H1 (cell line): Measurements from ENCODE around the gene SPDYA. TPM values are rescaled to one million over a fixed set of nuclear protein-coding genes. Genes with fewer than 3 reads are reported as not detected.

Experiments used
- CTCF ChIA-PET: fragments of 300-600 bp; sonication (Branson Sonifier 250); formaldehyde crosslinking; loops from one replicate; lab custom pipeline; 2021; ENCODE audit not compliant: partially characterized antibody; lab: Charles Lee
- POLR2A ChIA-PET: fragments of 300-600 bp; sonication (Branson Sonifier 250); formaldehyde crosslinking; loops from one replicate; lab custom pipeline; 2021; ENCODE audit warnings: inconsistent platforms; ENCODE audit not compliant: partially characterized antibody; lab: Charles Lee
- DNase-seq, 2 experiments: peaks; one replicate each; pipeline versions ENCODE4 v3.0.0 to v3.0.0-alpha.2; 2010 to 2022; ENCODE audit warnings: low spot score in 2 of 2, low read depth in 1 of 2, mixed read lengths in 1 of 2
- FAIRE-seq: peaks from 2 replicates; lab custom pipeline; 2011; peaks lifted over from hg19 to GRCh38; lab: Jason Lieb, UNC
- H2AFZ ChIP-seq: 2 replicates; pipeline ENCODE4 v1.8.1; 2012; ENCODE audit warnings: low read length, inconsistent platforms
- H2AK5ac ChIP-seq: 2 replicates; pipeline ENCODE4 v1.6.1; 2013; ENCODE audit warnings: low read depth, low read length
- H2BK120ac ChIP-seq: replicated peaks from 2 replicates; pipeline ENCODE3; 2013; ENCODE audit warnings: low read depth, low read length, inconsistent platforms
- H2BK12ac ChIP-seq: 2 replicates; pipeline ENCODE4 v1.6.1; 2013; ENCODE audit warnings: low read depth, low read length
- H2BK15ac ChIP-seq: 2 replicates; pipeline ENCODE4 v1.6.1; 2013; ENCODE audit warnings: low read length
- H2BK20ac ChIP-seq: 2 replicates; pipeline ENCODE4 v1.6.1; 2013; ENCODE audit warnings: low read length
- H2BK5ac ChIP-seq: 2 replicates; pipeline ENCODE4 v1.6.1; 2013; ENCODE audit warnings: low read depth, low read length
- H3K14ac ChIP-seq: 2 replicates; pipeline ENCODE4 v1.6.1; 2013; ENCODE audit warnings: inconsistent platforms; ENCODE audit not compliant: insufficient read length
- H3K18ac ChIP-seq: 2 replicates; pipeline ENCODE4 v1.6.1; 2013; ENCODE audit warnings: low read length; ENCODE audit errors: extremely low read depth
- H3K23ac ChIP-seq: 2 replicates; pipeline ENCODE4 v1.6.1; 2013; ENCODE audit warnings: inconsistent platforms; ENCODE audit not compliant: insufficient read length
- H3K23me2 ChIP-seq: 2 replicates; pipeline ENCODE4 v1.6.1; 2013; ENCODE audit warnings: low read depth, low read length
- H3K27ac ChIP-seq: 2 replicates; pipeline ENCODE4 v1.6.1; 2011; ENCODE audit warnings: low read depth, low read length, inconsistent platforms
- H3K27me3 ChIP-seq, 4 experiments: replicated peaks in 1 of 4; 1 replicate in 1 of 4; 2 replicates in 3 of 4; pipeline versions ENCODE4 v1.6.1 to v1.8.1; 2011 to 2013; ENCODE audit warnings: low read length in 3 of 4, mild to moderate bottlenecking in 3 of 4, inconsistent platforms in 2 of 4, mixed read lengths in 2 of 4, moderate library complexity in 1 of 4; ENCODE audit not compliant: control insufficient read depth in 3 of 4, insufficient read depth in 3 of 4; ENCODE audit errors: extremely low read depth in 1 of 4
- H3K36me3 ChIP-seq, 4 experiments: 2 replicates each; pipeline versions ENCODE4 v1.6.1 to v1.8.1; 2011 to 2013; ENCODE audit warnings: mild to moderate bottlenecking in 4 of 4, low read length in 3 of 4, moderate library complexity in 2 of 4, control low read depth in 1 of 4, inconsistent platforms in 1 of 4; ENCODE audit not compliant: insufficient read depth in 4 of 4, control insufficient read depth in 2 of 4
- H3K4ac ChIP-seq: replicated peaks from 2 replicates; pipeline ENCODE3; 2013; ENCODE audit warnings: low read length, low read depth, mixed read lengths, inconsistent platforms; ENCODE audit not compliant: insufficient read length
- H3K4me1 ChIP-seq, 4 experiments: replicated peaks in 1 of 4; 1 replicate in 1 of 4; 2 replicates in 3 of 4; pipeline versions ENCODE4 v1.6.1 to v1.8.1; 2011 to 2013; ENCODE audit warnings: low read length in 3 of 4, inconsistent platforms in 2 of 4, mixed read lengths in 1 of 4; ENCODE audit not compliant: insufficient read depth in 4 of 4, control insufficient read depth in 3 of 4
- H3K4me2 ChIP-seq, 2 experiments: 2 replicates each; pipeline versions ENCODE4 v1.6.1 to v1.8.1; 2011 to 2013; ENCODE audit warnings: low read depth in 2 of 2, low read length in 2 of 2, control low read depth in 1 of 2, inconsistent platforms in 1 of 2, mild to moderate bottlenecking in 1 of 2; ENCODE audit not compliant: insufficient read depth in 1 of 2
- H3K4me3 ChIP-seq, 4 experiments: fragments of 200-600, 300-600 bp in 1 of 4; sonication (generic), shearing (Covaris generic), sonication (Bioruptor Twin) in 1 of 4; 2 replicates each; pipeline versions ENCODE4 v1.5.1 to v1.8.1; 2011 to 2016; ENCODE audit warnings: low read length in 4 of 4, low read depth in 3 of 4, control low read depth in 2 of 4, inconsistent platforms in 2 of 4, mild to moderate bottlenecking in 2 of 4, mixed read lengths in 1 of 4, moderate library complexity in 1 of 4; ENCODE audit not compliant: insufficient read depth in 2 of 4; ENCODE audit errors: extremely low read depth in 1 of 4
- H3K56ac ChIP-seq: replicated peaks from 2 replicates; pipeline ENCODE3; 2013; ENCODE audit warnings: low read depth, mild to moderate bottlenecking, mixed read lengths, low read length, inconsistent platforms; ENCODE audit not compliant: insufficient read length
- H3K79me1 ChIP-seq: 2 replicates; pipeline ENCODE4 v1.6.1; 2013; ENCODE audit warnings: low read depth, low read length, control low read depth
- H3K79me2 ChIP-seq, 2 experiments: 2 replicates each; pipeline versions ENCODE4 v1.6.1 to v1.8.1; 2012 to 2013; ENCODE audit warnings: low read length in 2 of 2, mild to moderate bottlenecking in 2 of 2, inconsistent platforms in 1 of 2; ENCODE audit not compliant: insufficient read depth in 2 of 2, control insufficient read depth in 1 of 2
- H3K9ac ChIP-seq, 4 experiments: replicated peaks in 1 of 4; 1 replicate in 1 of 4; 2 replicates in 3 of 4; pipeline versions ENCODE4 v1.6.1 to v1.8.1; 2011 to 2013; ENCODE audit warnings: low read depth in 3 of 4, low read length in 3 of 4, control low read depth in 2 of 4, mild to moderate bottlenecking in 2 of 4, moderate library complexity in 2 of 4, inconsistent platforms in 1 of 4; ENCODE audit errors: extremely low read depth in 1 of 4
- H3K9me3 ChIP-seq, 2 experiments: 2 replicates each; pipeline versions ENCODE4 v1.6.1 to v1.8.1; 2012 to 2013; ENCODE audit warnings: mild to moderate bottlenecking in 2 of 2, moderate library complexity in 2 of 2, control low read depth in 1 of 2, inconsistent platforms in 1 of 2, low read depth in 1 of 2, low read length in 1 of 2, mixed read lengths in 1 of 2; ENCODE audit not compliant: insufficient read depth in 2 of 2
- H4K20me1 ChIP-seq, 2 experiments: replicated peaks in 1 of 2; 2 replicates each; pipeline versions ENCODE3 to v1.8.1; 2011 to 2013; ENCODE audit warnings: inconsistent platforms in 2 of 2, low read length in 2 of 2, mild to moderate bottlenecking in 1 of 2; ENCODE audit not compliant: insufficient read depth in 2 of 2, control insufficient read depth in 1 of 2
- H4K5ac ChIP-seq: 2 replicates; pipeline ENCODE4 v1.6.1; 2013; ENCODE audit warnings: low read length, low read depth, mixed read lengths, inconsistent platforms; ENCODE audit not compliant: insufficient read length
- H4K8ac ChIP-seq: 2 replicates; pipeline ENCODE4 v1.8.0; 2013; ENCODE audit warnings: mild to moderate bottlenecking, moderate library complexity, low read length, inconsistent platforms; ENCODE audit not compliant: insufficient read depth; ENCODE audit errors: extremely low read depth
- H4K91ac ChIP-seq: replicated peaks from 2 replicates; pipeline ENCODE3; 2013; ENCODE audit warnings: low read length, mixed read lengths, inconsistent platforms; ENCODE audit not compliant: insufficient read length
- CEBPB ChIP-seq: IDR thresholded peaks from 2 replicates; pipeline ENCODE4 v1.6.1; 2012; ENCODE audit warnings: low read depth, low read length
- RXRA ChIP-seq: IDR thresholded peaks from 2 replicates; pipeline ENCODE4 v1.6.1; 2011; ENCODE audit warnings: low read depth, mild to moderate bottlenecking, low read length, moderate library complexity; ENCODE audit not compliant: insufficient read depth
- SRF ChIP-seq: IDR thresholded peaks from 2 replicates; pipeline ENCODE4 v1.6.1; 2011; ENCODE audit warnings: mild to moderate bottlenecking, low read depth, low read length, moderate library complexity
- TEAD4 ChIP-seq: IDR thresholded peaks from 2 replicates; pipeline ENCODE4 v1.6.1; 2012; ENCODE audit warnings: low read depth, low read length, inconsistent platforms, mixed read lengths
- WGBS, 2 experiments: shearing (Covaris generic) in 1 of 2; methylation state at CpG; one replicate each; pipeline versions ENCODE4 v1.1.6 to v1.1.7; 2013 to 2015; ENCODE audit warnings: low lambda C conversion rate in 2 of 2, mixed read lengths in 2 of 2, inconsistent platforms in 1 of 2, low coverage in 1 of 2, missing lambda C conversion rate in 1 of 2; ENCODE audit not compliant: insufficient replicate concordance in 2 of 2, insufficient coverage in 1 of 2, insufficient read length in 1 of 2; ENCODE audit errors: extremely low coverage in 1 of 2, missing lambda C conversion rate in 1 of 2; 5-methylcytosine and 5-hydroxymethylcytosine counted together
- polyA plus RNA-seq, 7 experiments: library from polyadenylated mRNA; depleted of rRNA in 3 of 7; stranded (reverse) in 5 of 7; unstranded in 2 of 7; fragments of >200 nt in 5 of 7; fragments of 200-250 nt in 2 of 7; gene quantifications; 1 replicate in 5 of 7; 2 replicates in 1 of 7; 4 replicates in 1 of 7; pipeline versions ENCODE4 v1.2.1 to v1.2.3, GENCODE V29; 2011 to 2013; ENCODE audit warnings: missing spikeins in 2 of 7, mixed read lengths in 2 of 7
- total RNA-seq: library from RNA; stranded (reverse); fragmentation: NEBNext Ultra II Directional; extraction: Animal tissue kit (Norgen Biotek cat#: 25700); gene quantifications from 2 replicates; pipeline ENCODE4 v1.2.1, GENCODE V29; 2021

SPDYA gene
- total and polyA plus RNA-seq, 2 of the 8 experiments (the other 6 are each of a cell fraction or from before 2014, with no cell fraction given), result 0.12 to 0.35 TPM

DNA sequence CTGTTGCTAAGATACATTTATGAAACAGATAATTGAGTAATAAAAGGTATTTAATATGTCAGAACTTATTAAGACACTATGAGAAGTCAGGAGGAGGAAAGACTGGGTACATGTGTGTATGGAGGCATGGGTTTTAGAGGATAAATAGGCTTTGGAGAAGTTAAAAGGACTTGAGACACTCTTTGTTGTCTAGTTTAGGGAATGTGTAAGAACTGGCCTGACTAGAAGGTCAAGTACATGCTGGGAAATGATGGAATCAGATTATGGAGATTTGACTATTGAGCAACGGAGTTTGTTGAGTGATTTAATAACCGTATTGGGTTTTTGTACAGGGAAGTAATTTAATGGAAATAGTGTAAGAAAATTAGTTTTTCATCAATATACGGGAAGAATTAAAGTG is 28.2 kb upstream of the SPDYA start:
- POLR2A ChIA-PET, result no interaction called here
- no peak overlapping the region for H2BK15ac ChIP-seq
- no peak overlapping the region for H3K56ac ChIP-seq
- H3K4me1 ChIP-seq, result no peaks in the 10 kb centered on the region
- no peaks in the 10 kb centered on the region for H3K79me1 ChIP-seq
- no peak overlapping the region for H3K27ac ChIP-seq
- H2BK12ac ChIP-seq, result no peak overlapping the region
- no peak overlapping the region for H3K4me3 ChIP-seq
- H3K18ac ChIP-seq, result no peak overlapping the region
- H2BK20ac ChIP-seq, result no peak overlapping the region
- no peak for TF ChIP-seq CEBPB
- no peak for TF ChIP-seq RXRA
- no peak for TF ChIP-seq SRF
- TF ChIP-seq TEAD4, result no peak
- no peak overlapping the region for H4K8ac ChIP-seq
- no peak for DNase-seq
- no peak overlapping the region for H2BK5ac ChIP-seq
- H2AFZ ChIP-seq, result no peak overlapping the region
- no peak overlapping the region for H2AK5ac ChIP-seq
- WGBS, 2 experiments, result 79 to 100% methylated on average over 1 to 3 of the region's 3 CpGs
- CTCF ChIA-PET, result no interaction called here
- no peak overlapping the region for H4K91ac ChIP-seq
- H3K36me3 ChIP-seq, result peaks cover 10 to 78% (median 37%) of the 10 kb centered on the region in 4 experiments
- H2BK120ac ChIP-seq, result no peak overlapping the region
- no peaks in the 10 kb centered on the region for H3K9me3 ChIP-seq
- H3K9ac ChIP-seq, result no peak overlapping the region
- no peak overlapping the region for H3K23ac ChIP-seq
- FAIRE-seq, result no peak
- H3K27me3 ChIP-seq, result no peaks in the 10 kb centered on the region
- peaks cover 0 to 4% of the 10 kb centered on the region in 2 experiments for H4K20me1 ChIP-seq
- no peak overlapping the region for H4K5ac ChIP-seq
- H3K4ac ChIP-seq, result no peak overlapping the region
- H3K23me2 ChIP-seq, result no peaks in the 10 kb centered on the region
- H3K79me2 ChIP-seq, result peaks cover 0 to 3% of the 10 kb centered on the region in 2 experiments; a peak in 1 of 4 replicates
- H3K14ac ChIP-seq, result no peak overlapping the region
- H3K4me2 ChIP-seq, result no peak overlapping the region
